Mesendoderm (in vitro differentiated cells): ENCODE measurements around the gene DUSP18.

Experiments
- DNase-seq: peaks from one replicate; pipeline ENCODE4 v3.0.0; 2013
- H2AK5ac ChIP-seq: 2 replicates; pipeline ENCODE4 v1.6.1; 2013; ENCODE audit warnings: low read length, inconsistent platforms
- H2BK120ac ChIP-seq: 2 replicates; pipeline ENCODE4 v1.6.1; 2013; ENCODE audit warnings: low read depth, mild to moderate bottlenecking, low read length, moderate library complexity, mixed read lengths
- H2BK15ac ChIP-seq: replicated peaks from 2 replicates; pipeline ENCODE4 v1.6.1; 2013; ENCODE audit warnings: low read depth, mild to moderate bottlenecking, moderate library complexity
- H2BK5ac ChIP-seq: 2 replicates; pipeline ENCODE4 v1.6.1; 2013; ENCODE audit warnings: low read length, inconsistent platforms
- H3K18ac ChIP-seq: 2 replicates; pipeline ENCODE4 v1.6.1; 2013; ENCODE audit warnings: mild to moderate bottlenecking, low read length, mixed read lengths
- H3K23ac ChIP-seq: one replicate; pipeline ENCODE4 v1.6.1; 2013; ENCODE audit warnings: low read length
- H3K27ac ChIP-seq: 2 replicates; pipeline ENCODE4 v1.5.1; 2013; ENCODE audit warnings: low read depth, mild to moderate bottlenecking, inconsistent platforms, low read length, moderate library complexity
- H3K27me3 ChIP-seq: 2 replicates; pipeline ENCODE4 v1.6.1; 2013; ENCODE audit warnings: low read length, control low read depth, mild to moderate bottlenecking, inconsistent platforms; ENCODE audit not compliant: insufficient read depth, poor library complexity
- H3K36me3 ChIP-seq: 2 replicates; pipeline ENCODE4 v1.6.1; 2013; ENCODE audit warnings: low read length, inconsistent platforms; ENCODE audit not compliant: control insufficient read depth, insufficient read depth
- H3K4ac ChIP-seq: one replicate; pipeline ENCODE4 v1.6.1; 2013; ENCODE audit warnings: low read depth, mild to moderate bottlenecking, low read length, moderate library complexity
- H3K4me1 ChIP-seq: 2 replicates; pipeline ENCODE4 v1.6.1; 2013; ENCODE audit warnings: low read depth, low read length, inconsistent platforms; ENCODE audit not compliant: control insufficient read depth
- H3K4me2 ChIP-seq: 2 replicates; pipeline ENCODE4 v1.6.1; 2013; ENCODE audit warnings: low read length
- H3K4me3 ChIP-seq: 2 replicates; pipeline ENCODE4 v1.5.1; 2013; ENCODE audit warnings: mild to moderate bottlenecking, low read length
- H3K56ac ChIP-seq: one replicate; pipeline ENCODE4 v1.6.1; 2013; ENCODE audit warnings: low read length
- H3K79me1 ChIP-seq: 2 replicates; pipeline ENCODE4 v1.6.1; 2013; ENCODE audit warnings: low read length, inconsistent platforms
- H3K79me2 ChIP-seq: 2 replicates; pipeline ENCODE4 v1.6.1; 2013; ENCODE audit warnings: mild to moderate bottlenecking, low read length; ENCODE audit not compliant: control insufficient read depth, insufficient read depth
- H3K9ac ChIP-seq: 2 replicates; pipeline ENCODE4 v1.6.1; 2013; ENCODE audit warnings: low read length, inconsistent platforms
- H4K5ac ChIP-seq: one replicate; pipeline ENCODE4 v1.6.1; 2013; ENCODE audit warnings: low read length
- H4K8ac ChIP-seq: one replicate; pipeline ENCODE4 v1.6.1; 2013; ENCODE audit warnings: low read depth, mild to moderate bottlenecking, control low read depth, low read length, moderate library complexity
- WGBS: extraction: QIAGEN DNeasy Blood & Tissue Kit; methylation state at CpG from one replicate; pipeline ENCODE4 v1.1.7; 2013; ENCODE audit warnings: low lambda C conversion rate, missing lambda C conversion rate; ENCODE audit not compliant: insufficient coverage; ENCODE audit errors: extremely low coverage; 5-methylcytosine and 5-hydroxymethylcytosine counted together

The DUSP18 gene

DNA sequence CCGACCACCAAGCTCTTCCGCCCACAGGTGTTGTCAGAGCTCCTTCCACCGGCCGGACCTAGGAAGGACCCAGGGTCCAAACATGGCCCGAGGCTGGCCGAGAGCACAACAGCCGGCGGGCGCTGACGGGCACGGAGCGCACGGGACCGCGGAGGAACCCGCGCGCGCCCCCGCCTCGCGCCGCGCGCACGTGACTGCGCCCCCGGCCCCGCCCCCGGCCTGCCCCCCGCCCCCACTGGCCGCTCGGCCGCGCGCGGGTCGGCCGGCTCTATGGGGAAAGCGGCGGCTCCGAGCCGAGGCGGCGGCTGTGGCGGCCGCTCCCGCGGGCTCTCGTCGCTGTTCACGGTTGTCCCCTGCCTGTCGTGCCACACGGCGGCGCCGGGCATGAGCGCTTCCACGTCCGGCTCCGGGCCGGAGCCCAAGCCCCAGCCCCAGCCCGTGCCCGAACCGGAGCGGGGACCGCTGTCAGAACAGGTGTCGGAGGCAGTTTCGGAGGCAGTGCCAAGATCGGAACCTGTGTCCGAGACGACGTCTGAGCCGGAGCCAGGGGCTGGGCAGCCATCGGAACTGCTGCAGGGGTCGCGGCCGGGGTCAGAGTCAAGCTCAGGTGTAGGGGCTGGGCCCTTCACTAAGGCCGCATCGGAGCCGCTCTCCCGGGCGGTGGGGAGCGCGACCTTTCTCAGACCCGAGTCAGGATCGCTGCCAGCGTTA, 27.1 kb upstream of the DUSP18 start, which contains the start of gene OSBP2:
Gene OSBP2, plus strand, starts transcription at position 235 of the 711 bp plus-strand sequence. Its CDS starts 36 bp downstream, at position 271.
- Histone ChIP-seq H3K9ac (peak within 1 kb of the TSS; percentile 88), H3K79me2 (no peaks in the 10 kb centered on the region), H4K5ac (no peak within 1 kb of the TSS), H2BK120ac (no peak within 1 kb of the TSS), H3K56ac (peak within 1 kb of the TSS; percentile 93), H3K27ac (no peak within 1 kb of the TSS), H3K4me3 (peak within 1 kb of the TSS; percentile 62), H4K8ac (no peak within 1 kb of the TSS), H3K79me1 (no peaks in the 10 kb centered on the region), H3K4me2 (peak within 1 kb of the TSS; percentile 98), H3K23ac (peak within 1 kb of the TSS; percentile 37), H3K36me3 (no peaks in the 10 kb centered on the region), H3K4me1 (no peaks in the 10 kb centered on the region), H2BK5ac (no peak within 1 kb of the TSS), H2AK5ac (no peak within 1 kb of the TSS), H2BK15ac (no peak within 1 kb of the TSS), H3K27me3 (peaks cover 8% of the 10 kb centered on the region), H3K4ac (no peak within 1 kb of the TSS), H3K18ac (no peak within 1 kb of the TSS)
- no peak for DNase-seq
- no CpG with 5 or more reads among the region's 88 CpGs for WGBS

GRCh38 chr22:30694171-30694639, 26.5 kb upstream of the DUSP18 start:
- Histone ChIP-seq H2BK15ac (no peak overlapping the region), H4K5ac (no peak overlapping the region), H3K23ac (no peak overlapping the region), H2BK5ac (no peak overlapping the region), H3K4me3 (peak overlapping the region; percentile 62), H3K79me1 (no peaks in the 10 kb centered on the region), H3K4me2 (peak overlapping the region; percentile 19), H3K27ac (no peak overlapping the region), H3K18ac (no peak overlapping the region), H3K27me3 (peaks cover 8% of the 10 kb centered on the region), H4K8ac (no peak overlapping the region), H3K56ac (peak overlapping the region; percentile 93), H3K4ac (no peak overlapping the region), H3K79me2 (no peaks in the 10 kb centered on the region), H3K36me3 (no peaks in the 10 kb centered on the region), H2BK120ac (no peak overlapping the region), H2AK5ac (no peak overlapping the region), H3K4me1 (no peaks in the 10 kb centered on the region), H3K9ac (peak overlapping the region; percentile 88)
- DNase-seq: peak; percentile 58
- WGBS: no CpG with 5 or more reads among the region's 38 CpGs

DNA sequence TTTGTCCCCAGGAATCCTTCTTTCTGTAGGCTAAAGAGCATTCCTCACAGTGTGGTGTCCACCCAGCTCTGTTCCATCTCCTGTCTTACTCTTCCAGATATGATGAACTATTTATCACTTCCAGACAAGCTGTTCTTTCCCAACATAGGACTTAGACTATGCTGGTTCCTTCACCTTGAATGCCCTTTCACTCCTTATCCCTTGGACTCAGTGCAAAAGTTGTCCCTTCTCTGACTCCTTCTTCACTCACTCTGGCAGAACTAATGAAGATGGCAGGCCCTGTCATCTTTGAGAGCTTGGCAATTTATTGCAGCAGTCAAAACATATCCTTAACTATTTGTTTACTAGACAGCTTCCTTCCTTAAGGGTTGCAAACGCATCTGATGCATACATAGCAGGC, 23.5 kb upstream of the DUSP18 start:
- no peak overlapping the region for H2AK5ac ChIP-seq
- no peak overlapping the region for H4K8ac ChIP-seq
- H4K5ac ChIP-seq: no peak overlapping the region
- no peaks in the 10 kb centered on the region for H3K79me2 ChIP-seq
- H3K18ac ChIP-seq: no peak overlapping the region
- no peak overlapping the region for H3K27ac ChIP-seq
- no peak overlapping the region for H2BK120ac ChIP-seq
- peaks cover 8% of the 10 kb centered on the region for H3K27me3 ChIP-seq
- no peak overlapping the region for H3K4ac ChIP-seq
- H2BK15ac ChIP-seq: no peak overlapping the region
- H2BK5ac ChIP-seq: no peak overlapping the region
- no peak overlapping the region for H3K9ac ChIP-seq
- H3K56ac ChIP-seq: no peak overlapping the region
- DNase-seq: no peak
- H3K36me3 ChIP-seq: no peaks in the 10 kb centered on the region
- no CpG with 5 or more reads among the region's 1 CpG for WGBS
- no peak overlapping the region for H3K4me3 ChIP-seq
- H3K23ac ChIP-seq: no peak overlapping the region
- no peak overlapping the region for H3K4me2 ChIP-seq
- no peaks in the 10 kb centered on the region for H3K4me1 ChIP-seq
- no peaks in the 10 kb centered on the region for H3K79me1 ChIP-seq

DNA sequence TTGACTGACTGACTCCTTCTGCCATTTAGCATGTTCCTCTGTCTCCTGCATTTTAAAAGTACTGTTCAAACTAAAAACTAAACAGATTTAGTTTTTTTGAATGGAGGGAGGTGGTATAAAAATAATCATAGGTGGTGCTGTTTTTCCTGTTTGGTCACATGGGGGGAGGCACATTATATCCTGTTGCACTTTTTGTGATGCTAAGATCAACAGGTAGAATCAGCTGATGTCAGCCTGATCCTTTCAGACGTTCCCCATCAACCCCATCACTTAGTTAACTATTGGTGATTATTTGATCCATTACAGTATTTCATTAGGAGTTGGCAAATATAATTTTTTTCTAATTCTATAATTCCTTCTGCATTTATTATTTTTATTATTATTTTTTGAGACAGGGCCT, 21.9 kb upstream of the DUSP18 start:
- Histone ChIP-seq H3K18ac (no peak overlapping the region), H3K4me2 (no peak overlapping the region), H3K27me3 (no peaks in the 10 kb centered on the region), H4K5ac (no peak overlapping the region), H3K4me3 (no peak overlapping the region), H3K79me1 (no peaks in the 10 kb centered on the region), H2BK120ac (no peak overlapping the region), H3K23ac (no peak overlapping the region), H2AK5ac (no peak overlapping the region), H2BK5ac (no peak overlapping the region), H2BK15ac (no peak overlapping the region), H3K4me1 (no peaks in the 10 kb centered on the region), H3K79me2 (no peaks in the 10 kb centered on the region), H3K4ac (no peak overlapping the region), H3K56ac (no peak overlapping the region), H3K36me3 (no peaks in the 10 kb centered on the region), H4K8ac (no peak overlapping the region), H3K27ac (no peak overlapping the region), H3K9ac (no peak overlapping the region)
- DNase-seq: no peak
- no CpG with 5 or more reads among the region's 1 CpG for whole genome bisulfite sequencing

- Histone ChIP-seq H2AK5ac (no peak overlapping the region), H3K4me1 (no peaks in the 10 kb centered on the region), H3K79me2 (no peaks in the 10 kb centered on the region), H3K23ac (no peak overlapping the region), H4K5ac (no peak overlapping the region), H3K56ac (no peak overlapping the region), H3K4me2 (no peak overlapping the region), H3K9ac (no peak overlapping the region), H3K27ac (no peak overlapping the region), H3K27me3 (no peaks in the 10 kb centered on the region), H3K4ac (no peak overlapping the region), H3K79me1 (no peaks in the 10 kb centered on the region), H2BK15ac (no peak overlapping the region), H2BK5ac (no peak overlapping the region), H2BK120ac (no peak overlapping the region), H4K8ac (no peak overlapping the region), H3K36me3 (no peaks in the 10 kb centered on the region), H3K4me3 (no peak overlapping the region), H3K18ac (no peak overlapping the region)
- no CpG with 5 or more reads among the region's 4 CpGs for WGBS
- DNase-seq: no peak
Measured at GRCh38 chr22:30687358-30687757, 19.7 kb upstream of the DUSP18 start.

GRCh38 chr22:30685178-30685577, 17.5 kb upstream of the DUSP18 start:
- Histone ChIP-seq H3K27ac (no peak overlapping the region), H2BK5ac (no peak overlapping the region)
- WGBS: no CpG with 5 or more reads among the region's 7 CpGs

More at GRCh38 chr22:30685178-30685577, 17.5 kb upstream of the DUSP18 start:
- H3K4me3 ChIP-seq: no peak overlapping the region
- H3K9ac ChIP-seq: no peak overlapping the region
- no peak overlapping the region for H2BK120ac ChIP-seq
- no peak overlapping the region for H3K56ac ChIP-seq
- no peaks in the 10 kb centered on the region for H3K27me3 ChIP-seq
- no peak overlapping the region for H3K4me2 ChIP-seq
- no peaks in the 10 kb centered on the region for H3K36me3 ChIP-seq
- no peak for DNase-seq
- H3K4ac ChIP-seq: no peak overlapping the region
- no peak overlapping the region for H2AK5ac ChIP-seq
- H3K23ac ChIP-seq: no peak overlapping the region
- no peak overlapping the region for H4K5ac ChIP-seq
- H2BK15ac ChIP-seq: no peak overlapping the region
- no peak overlapping the region for H3K18ac ChIP-seq
- no peaks in the 10 kb centered on the region for H3K79me1 ChIP-seq
- no peaks in the 10 kb centered on the region for H3K79me2 ChIP-seq
- H4K8ac ChIP-seq: no peak overlapping the region
- no peaks in the 10 kb centered on the region for H3K4me1 ChIP-seq
